GM19372 (cell line): ENCODE measurements around the gene ASTN1.

Experiments used
- ATAC-seq: cut with Tn5 transposase; IDR thresholded peaks from one replicate; pipeline ENCODE4 v1.9.1; 2021; ENCODE audit warnings: mild to moderate bottlenecking, low read depth, moderate library complexity; ENCODE audit not compliant: unreplicated experiment

ASTN1 gene

GRCh38 chr1:176849281-176849680 lies 315.2 kb downstream of the ASTN1 start:
- no peak for ATAC-seq

GRCh38 chr1:176847052-176847451 lies 317.5 kb downstream of the ASTN1 start:
- no peak for ATAC-seq

- ATAC-seq = no peak
These were observed 320.9 kb downstream of the ASTN1 start for GRCh38 chr1:176843352-176844297.

GRCh38 chr1:176841238-176841637 lies 323.3 kb downstream of the ASTN1 start:
- no peak for ATAC-seq

- no peak for ATAC-seq
These were observed 325.3 kb downstream of the ASTN1 start for GRCh38 chr1:176839216-176839615.

GRCh38 chr1:176838276-176838995 lies 326.1 kb downstream of the ASTN1 start:
- ATAC-seq = no peak

- ATAC-seq = no peak
These were observed 326.8 kb downstream of the ASTN1 start for GRCh38 chr1:176837708-176838107.

GRCh38 chr1:176831150-176831549 lies 333.4 kb downstream of the ASTN1 start:
- no peak for ATAC-seq

- no peak for ATAC-seq
These were observed 335.3 kb downstream of the ASTN1 start for GRCh38 chr1:176829261-176829660.

GRCh38 chr1:176826265-176826664 lies 338.2 kb downstream of the ASTN1 start:
- ATAC-seq = no peak

GRCh38 chr1:176820391-176821031 lies 344.0 kb downstream of the ASTN1 start:
- no peak for ATAC-seq

- ATAC-seq = no peak
These were observed 348.3 kb downstream of the ASTN1 start for GRCh38 chr1:176816232-176816631.

GRCh38 chr1:176815621-176816020 lies 348.9 kb downstream of the ASTN1 start:
- ATAC-seq = no peak

GRCh38 chr1:176811511-176812288 lies 352.8 kb downstream of the ASTN1 start:
- no peak for ATAC-seq

GRCh38 chr1:176809292-176809691 lies 355.2 kb downstream of the ASTN1 start:
- ATAC-seq = no peak
